Adrenal gland (tissue), 5 donors: ENCODE data around the gene SPATA3.

Source experiments
- POLR2A ChIP-seq, 2 donors: fragments of 450-650 bp; IDR thresholded peaks; one replicate each; pipeline ENCODE4 v1.6.1; 2017; ENCODE audit warnings: antibody characterized with exemption in 2 of 2, mild to moderate bottlenecking in 2 of 2, moderate library complexity in 1 of 2
- TF ChIP-seq, protein P1 (sequence below), 6 experiments: fragments of 450-650 bp in 4 of 6; fragments of 200-600 bp in 2 of 6; sonication (generic) in 1 of 6; IDR thresholded peaks; 1 replicate in 5 of 6; 2 replicates in 1 of 6; pipeline versions ENCODE4 v1.5.1 to v1.8.0; 2016 to 2021; ENCODE audit warnings: antibody characterized with exemption in 6 of 6, mild to moderate bottlenecking in 2 of 6, moderate library complexity in 1 of 6
- donor health status: DM: no; HTN: no; CAD: no.

DNA sequence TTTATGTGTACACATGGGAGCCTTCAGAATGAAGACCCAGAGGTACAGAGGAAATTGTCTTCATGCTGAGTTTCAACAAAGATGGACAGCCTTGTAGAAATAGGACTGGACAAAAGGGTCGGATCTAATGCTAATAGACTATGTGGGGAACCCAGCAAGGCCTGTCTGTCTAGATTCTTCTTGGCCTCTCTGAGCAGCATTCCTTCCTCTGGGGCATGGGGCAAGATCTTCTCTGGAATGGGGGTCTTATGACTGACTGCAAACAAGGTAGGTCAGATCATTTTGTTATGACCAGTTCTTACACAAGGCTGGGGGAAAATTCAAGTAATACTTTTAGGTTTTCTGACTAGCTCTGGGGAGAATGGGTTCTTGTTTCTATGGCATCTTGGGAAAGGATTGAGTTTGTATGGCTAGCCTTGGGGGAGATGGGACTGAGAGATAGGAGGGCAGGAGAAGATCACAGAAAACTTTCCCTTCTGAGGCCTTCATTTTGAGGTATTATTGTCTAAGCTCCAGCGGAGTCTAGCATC is 14.3 kb downstream of the SPATA3 start:
- TF ChIP-seq, protein P1, sequence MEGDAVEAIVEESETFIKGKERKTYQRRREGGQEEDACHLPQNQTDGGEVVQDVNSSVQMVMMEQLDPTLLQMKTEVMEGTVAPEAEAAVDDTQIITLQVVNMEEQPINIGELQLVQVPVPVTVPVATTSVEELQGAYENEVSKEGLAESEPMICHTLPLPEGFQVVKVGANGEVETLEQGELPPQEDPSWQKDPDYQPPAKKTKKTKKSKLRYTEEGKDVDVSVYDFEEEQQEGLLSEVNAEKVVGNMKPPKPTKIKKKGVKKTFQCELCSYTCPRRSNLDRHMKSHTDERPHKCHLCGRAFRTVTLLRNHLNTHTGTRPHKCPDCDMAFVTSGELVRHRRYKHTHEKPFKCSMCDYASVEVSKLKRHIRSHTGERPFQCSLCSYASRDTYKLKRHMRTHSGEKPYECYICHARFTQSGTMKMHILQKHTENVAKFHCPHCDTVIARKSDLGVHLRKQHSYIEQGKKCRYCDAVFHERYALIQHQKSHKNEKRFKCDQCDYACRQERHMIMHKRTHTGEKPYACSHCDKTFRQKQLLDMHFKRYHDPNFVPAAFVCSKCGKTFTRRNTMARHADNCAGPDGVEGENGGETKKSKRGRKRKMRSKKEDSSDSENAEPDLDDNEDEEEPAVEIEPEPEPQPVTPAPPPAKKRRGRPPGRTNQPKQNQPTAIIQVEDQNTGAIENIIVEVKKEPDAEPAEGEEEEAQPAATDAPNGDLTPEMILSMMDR (IDR thresholded peaks at IDR 0.05) = no peak
- TF ChIP-seq POLR2A (IDR thresholded peaks at IDR 0.05) = no peak
